Fibroblast of mammary gland (primary cell): Measurements from ENCODE around the gene AARS2.
A peak's percentile ranks its signal among the peaks of the same experiment; 100 is the strongest.
"Not testable (repeated sequence)": the region's sequence is repeated elsewhere in the genome, so short reads cannot be mapped to it uniquely, and the experiment has no call there.

Source experiments
- DNase-seq: peaks from one replicate; pipeline ENCODE4 v3.0.0-alpha.2; 2010; ENCODE audit warnings: low read depth
- H3K4me3 ChIP-seq: 2 replicates; pipeline ENCODE4 v1.5.1; 2011; ENCODE audit warnings: low read depth, mild to moderate bottlenecking, low read length, moderate library complexity; ENCODE audit not compliant: control insufficient read depth
- CTCF ChIP-seq: conservative IDR thresholded peaks from 2 replicates; pipeline ENCODE4 v1.5.1; 2011; ENCODE audit warnings: low read depth, low read length, inconsistent platforms; ENCODE audit not compliant: control insufficient read depth, insufficient read depth

Gene AARS2

DNA sequence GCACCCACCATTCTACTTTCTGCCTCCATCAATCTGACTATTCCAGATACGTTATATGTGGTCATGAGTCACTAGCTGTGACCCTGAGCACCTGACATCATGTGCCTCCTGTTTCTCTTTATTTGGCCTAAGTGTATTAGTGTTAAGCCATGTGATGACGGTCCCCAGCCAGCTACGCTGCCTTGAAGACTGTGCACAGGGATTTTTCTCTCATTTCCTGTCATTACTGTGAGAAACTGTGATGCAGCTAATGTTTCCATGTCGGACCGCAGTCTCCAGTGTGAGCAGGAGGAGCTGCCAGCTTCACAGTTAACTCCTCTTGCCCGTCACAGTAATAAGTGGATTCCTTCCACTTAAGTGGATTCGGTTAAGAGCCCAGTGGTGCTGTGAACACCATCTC is 19.4 kb upstream of the AARS2 start:
- DNase-seq: peak; percentile 54
- no peak overlapping the region for H3K4me3 ChIP-seq
- no peak for TF ChIP-seq CTCF

- H3K4me3 ChIP-seq: no peak overlapping the region
- TF ChIP-seq CTCF: no peak
- no peak for DNase-seq
Observed at GRCh38 chr6:44329858-44330257, 16.7 kb upstream of the AARS2 start.

GRCh38 chr6:44328203-44328602 is 15.1 kb upstream of the AARS2 start:
- not testable (repeated sequence) for DNase-seq

GRCh38 chr6:44327760-44328159 is 14.6 kb upstream of the AARS2 start:
- TF ChIP-seq CTCF: no peak
- no peak for DNase-seq
- H3K4me3 ChIP-seq: no peak overlapping the region

More at GRCh38 chr6:44328203-44328602, 15.1 kb upstream of the AARS2 start:
- H3K4me3 ChIP-seq: not testable (repeated sequence)

DNA sequence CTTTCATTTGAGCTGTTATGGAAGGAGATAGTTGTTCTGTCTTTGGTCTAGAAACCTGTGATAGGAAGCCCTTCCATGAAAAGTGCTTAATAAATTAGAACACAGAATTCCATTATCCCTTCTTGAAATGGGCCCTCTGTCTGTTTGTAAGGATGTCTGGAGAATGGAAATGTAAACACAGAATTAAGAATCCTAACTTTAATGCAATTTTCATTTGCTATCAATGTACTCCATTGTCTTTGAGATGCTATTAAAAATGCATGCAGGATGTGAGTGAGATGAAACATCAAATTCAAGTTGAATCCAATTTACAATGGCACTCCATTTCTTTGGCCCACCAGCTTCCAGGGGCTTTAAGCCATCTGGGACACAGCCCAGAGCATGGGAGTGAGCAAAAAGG is 13.9 kb upstream of the AARS2 start:
- DNase-seq: no peak
- TF ChIP-seq CTCF: no peak
- no peak overlapping the region for H3K4me3 ChIP-seq

GRCh38 chr6:44321210-44321609 is 8.1 kb upstream of the AARS2 start:
- DNase-seq: no peak
- TF ChIP-seq CTCF: no peak
- H3K4me3 ChIP-seq: no peak overlapping the region

DNA sequence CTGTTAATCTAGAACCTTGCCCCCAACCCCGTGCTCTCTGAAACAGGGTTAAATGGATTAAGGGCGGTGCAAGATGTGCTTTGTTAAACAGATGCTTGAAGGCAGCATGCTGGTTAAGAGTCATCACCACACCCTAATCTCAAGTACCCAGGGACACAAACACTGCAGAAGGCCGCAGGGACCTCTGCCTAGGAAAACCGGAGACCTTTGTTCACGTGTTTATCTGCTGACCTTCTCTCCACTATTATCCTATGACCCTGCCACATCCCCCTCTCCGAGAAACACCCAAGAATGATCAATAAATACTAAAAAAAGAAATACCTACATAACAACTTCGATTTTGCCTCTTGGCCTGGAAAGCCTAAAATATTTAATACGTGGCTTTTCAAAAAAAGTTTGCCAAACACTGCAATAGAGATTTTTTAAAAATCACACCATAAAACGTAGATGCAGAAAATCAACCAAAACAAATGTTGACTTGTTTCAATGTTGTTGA is 4.0 kb upstream of the AARS2 start:
- not testable (repeated sequence) for DNase-seq

DNA sequence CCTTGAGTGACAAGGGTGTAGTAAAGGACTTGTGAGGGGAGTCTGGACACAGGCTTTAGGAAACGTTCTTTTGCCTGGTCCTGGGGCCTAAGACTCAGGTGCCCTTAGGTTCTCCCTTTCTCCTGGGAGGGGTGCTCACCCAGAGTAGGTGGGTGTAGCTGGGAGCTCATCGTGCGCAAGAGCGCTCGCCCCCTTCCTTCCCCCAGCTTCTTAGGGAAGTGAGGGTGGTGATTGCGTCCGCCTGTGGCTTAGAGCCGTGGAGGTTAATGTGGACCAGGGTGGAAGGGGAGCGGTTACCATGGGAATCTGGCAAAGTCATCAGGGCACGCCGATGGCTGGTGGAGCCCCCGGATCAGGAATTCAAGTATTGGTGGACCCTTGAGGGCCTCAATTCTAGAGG is 3.3 kb upstream of the AARS2 start:
- TF ChIP-seq CTCF: no peak
- no peak for DNase-seq
- H3K4me3 ChIP-seq: no peak overlapping the region

More for the DNA sequence above, 4.0 kb upstream of the AARS2 start:
- H3K4me3 ChIP-seq: not testable (repeated sequence)
